ENCODE measurements around the gene SMYD1.

SMYD1 gene

DNA sequence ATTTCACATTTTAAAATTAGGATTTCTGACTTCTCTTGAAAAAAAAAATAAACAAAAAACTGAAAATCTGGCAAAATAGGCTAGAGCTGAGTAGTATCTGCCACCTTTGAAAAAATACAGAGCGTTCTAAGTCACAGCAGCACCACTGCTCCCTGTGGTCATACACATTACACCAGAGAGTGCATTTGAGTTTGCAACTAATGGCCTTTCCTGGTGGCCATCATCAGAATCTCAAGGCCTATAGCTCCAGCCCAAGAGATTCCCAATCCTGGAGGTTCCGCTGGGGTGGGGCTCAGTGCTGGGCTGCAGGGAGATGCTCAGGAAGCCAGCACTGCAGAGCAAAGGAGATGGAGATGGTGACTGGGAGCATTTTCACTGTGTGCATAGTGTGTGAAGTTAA is 17.5 kb downstream of the SMYD1 start:
- Histone ChIP-seq H3K9ac (no peak overlapping the region), H3K79me2 (ENCODE audit: insufficient read depth, low read depth) (no peaks in the 10 kb centered on the region), H3K4me3 (IDR thresholded peaks at IDR 0.05; ENCODE audit: insufficient read depth, low read depth, low read length) (no peak overlapping the region), H3K27me3 (ENCODE audit: insufficient read depth, low read depth) (no peaks in the 10 kb centered on the region), H3K4me1 (ENCODE audit: low read depth, poor library complexity, severe bottlenecking) (no peaks in the 10 kb centered on the region), H3K36me3 (ENCODE audit: insufficient read depth) (no peaks in the 10 kb centered on the region), H2AFZ (ENCODE audit: low read depth) (no peak overlapping the region), H3K27ac (no peak overlapping the region), H4K20me1 (ENCODE audit: insufficient read depth) (no peaks in the 10 kb centered on the region), H3K4me2 (no peak overlapping the region)
- TF ChIP-seq, protein P1, sequence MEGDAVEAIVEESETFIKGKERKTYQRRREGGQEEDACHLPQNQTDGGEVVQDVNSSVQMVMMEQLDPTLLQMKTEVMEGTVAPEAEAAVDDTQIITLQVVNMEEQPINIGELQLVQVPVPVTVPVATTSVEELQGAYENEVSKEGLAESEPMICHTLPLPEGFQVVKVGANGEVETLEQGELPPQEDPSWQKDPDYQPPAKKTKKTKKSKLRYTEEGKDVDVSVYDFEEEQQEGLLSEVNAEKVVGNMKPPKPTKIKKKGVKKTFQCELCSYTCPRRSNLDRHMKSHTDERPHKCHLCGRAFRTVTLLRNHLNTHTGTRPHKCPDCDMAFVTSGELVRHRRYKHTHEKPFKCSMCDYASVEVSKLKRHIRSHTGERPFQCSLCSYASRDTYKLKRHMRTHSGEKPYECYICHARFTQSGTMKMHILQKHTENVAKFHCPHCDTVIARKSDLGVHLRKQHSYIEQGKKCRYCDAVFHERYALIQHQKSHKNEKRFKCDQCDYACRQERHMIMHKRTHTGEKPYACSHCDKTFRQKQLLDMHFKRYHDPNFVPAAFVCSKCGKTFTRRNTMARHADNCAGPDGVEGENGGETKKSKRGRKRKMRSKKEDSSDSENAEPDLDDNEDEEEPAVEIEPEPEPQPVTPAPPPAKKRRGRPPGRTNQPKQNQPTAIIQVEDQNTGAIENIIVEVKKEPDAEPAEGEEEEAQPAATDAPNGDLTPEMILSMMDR (conservative IDR thresholded peaks at IDR 0.05; ENCODE audit: low read depth, low read length) = no peak

- H3K36me3 ChIP-seq (ENCODE audit: insufficient read depth) = no peaks in the 10 kb centered on the region
- H3K27ac ChIP-seq = no peak overlapping the region
- no peaks in the 10 kb centered on the region for H3K79me2 ChIP-seq (ENCODE audit: insufficient read depth, low read depth)
- no peak overlapping the region for H3K9ac ChIP-seq
- TF ChIP-seq, protein P1 (conservative IDR thresholded peaks at IDR 0.05; ENCODE audit: low read depth, low read length) = no peak
- no peaks in the 10 kb centered on the region for H3K27me3 ChIP-seq (ENCODE audit: insufficient read depth, low read depth)
- H3K4me3 ChIP-seq (IDR thresholded peaks at IDR 0.05; ENCODE audit: insufficient read depth, low read depth, low read length) = no peak overlapping the region
- H2AFZ ChIP-seq (ENCODE audit: low read depth) = no peak overlapping the region
- no peaks in the 10 kb centered on the region for H4K20me1 ChIP-seq (ENCODE audit: insufficient read depth)
- no peaks in the 10 kb centered on the region for H3K4me1 ChIP-seq (ENCODE audit: low read depth, poor library complexity, severe bottlenecking)
- no peak overlapping the region for H3K4me2 ChIP-seq
Observed at GRCh38 chr2:88085602-88086001, 18.0 kb downstream of the SMYD1 start.

DNA sequence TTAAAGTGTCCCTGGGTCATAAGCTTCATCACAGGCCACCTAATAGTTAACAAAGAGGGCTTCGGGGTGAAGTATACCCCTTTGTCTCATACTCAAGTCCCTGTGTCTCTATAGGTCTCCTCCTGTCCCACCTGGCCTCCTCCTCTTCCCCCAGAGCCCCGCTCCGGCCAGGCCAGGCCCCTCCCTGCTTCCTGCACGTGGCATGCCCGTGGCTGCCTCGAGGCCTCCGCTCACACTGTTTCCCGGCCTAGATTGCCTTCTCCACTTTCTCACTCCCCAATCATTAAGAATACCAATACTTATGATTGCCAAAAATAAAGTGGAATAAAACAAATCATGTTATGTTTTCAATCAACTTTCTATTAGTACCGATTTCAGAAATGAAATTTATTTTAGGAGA is 18.8 kb downstream of the SMYD1 start:
- H3K9ac ChIP-seq = no peak overlapping the region
- no peak overlapping the region for H3K27ac ChIP-seq
- H3K27me3 ChIP-seq (ENCODE audit: insufficient read depth, low read depth) = no peaks in the 10 kb centered on the region
- H3K79me2 ChIP-seq (ENCODE audit: insufficient read depth, low read depth) = no peaks in the 10 kb centered on the region
- H4K20me1 ChIP-seq (ENCODE audit: insufficient read depth) = no peaks in the 10 kb centered on the region
- TF ChIP-seq, protein P1 (conservative IDR thresholded peaks at IDR 0.05; ENCODE audit: low read depth, low read length) = no peak
- H2AFZ ChIP-seq (ENCODE audit: low read depth) = no peak overlapping the region
- no peak overlapping the region for H3K4me2 ChIP-seq
- H3K36me3 ChIP-seq (ENCODE audit: insufficient read depth) = no peaks in the 10 kb centered on the region
- no peak overlapping the region for H3K4me3 ChIP-seq (IDR thresholded peaks at IDR 0.05; ENCODE audit: insufficient read depth, low read depth, low read length)
- H3K4me1 ChIP-seq (ENCODE audit: low read depth, poor library complexity, severe bottlenecking) = no peaks in the 10 kb centered on the region

DNA sequence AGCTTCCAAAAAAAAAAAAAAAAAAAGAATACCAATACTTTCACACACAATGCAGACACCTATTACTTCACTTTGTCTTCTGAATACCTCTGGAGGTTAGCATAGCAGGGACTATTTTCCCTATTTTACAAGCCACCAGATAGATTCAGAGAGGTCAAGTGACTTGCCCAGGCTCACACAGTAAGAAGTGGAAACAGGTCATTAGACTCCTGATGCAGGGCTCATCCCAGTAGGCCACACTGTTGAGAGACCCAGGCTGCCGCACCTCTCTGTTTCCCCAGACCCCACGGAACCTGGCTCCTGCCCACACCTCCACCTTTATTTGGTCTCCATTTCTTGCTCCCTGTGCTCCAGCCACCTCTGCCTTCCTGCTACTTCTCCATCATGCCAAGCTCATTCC is 19.4 kb downstream of the SMYD1 start:
- no peaks in the 10 kb centered on the region for H4K20me1 ChIP-seq (ENCODE audit: insufficient read depth)
- no peak overlapping the region for H3K4me3 ChIP-seq (IDR thresholded peaks at IDR 0.05; ENCODE audit: insufficient read depth, low read depth, low read length)
- H3K36me3 ChIP-seq (ENCODE audit: insufficient read depth) = no peaks in the 10 kb centered on the region
- no peaks in the 10 kb centered on the region for H3K27me3 ChIP-seq (ENCODE audit: insufficient read depth, low read depth)
- H3K4me1 ChIP-seq (ENCODE audit: low read depth, poor library complexity, severe bottlenecking) = no peaks in the 10 kb centered on the region
- no peaks in the 10 kb centered on the region for H3K79me2 ChIP-seq (ENCODE audit: insufficient read depth, low read depth)
- no peak overlapping the region for H3K9ac ChIP-seq
- H3K4me2 ChIP-seq = no peak overlapping the region
- H3K27ac ChIP-seq = no peak overlapping the region
- TF ChIP-seq, protein P1 (conservative IDR thresholded peaks at IDR 0.05; ENCODE audit: low read depth, low read length) = no peak
- H2AFZ ChIP-seq (ENCODE audit: low read depth) = no peak overlapping the region
